ENCODE data around the gene TULP4. TPM values are rescaled to one million over a fixed set of nuclear protein-coding genes. Genes with fewer than 3 reads are reported as not detected.

The TULP4 gene
- polyA plus RNA-seq, 3 donors, result 6.5 to 10.6 (median 7.9) TPM

GRCh38 chr6:158492881-158493280 is 180.6 kb downstream of the TULP4 start:
- WGBS (ENCODE audit: insufficient coverage), result 91% methylated on average over 3 of the region's 3 CpGs
- no peak overlapping the region for H3K27ac Mint-ChIP-seq
- Histone ChIP-seq H3K4me1 (ENCODE audit: control insufficient read depth in 1 of 2, insufficient read depth in 2 of 2, low read length in 2 of 2) (no peaks in the 10 kb centered on the region), H2AFZ (ENCODE audit: insufficient read depth, low read depth, low read length, poor library complexity, severe bottlenecking) (no peak overlapping the region), H3K9me3 (replicated peaks in 1 of 2; ENCODE audit: control insufficient read depth in 1 of 2, insufficient read depth in 1 of 2, low read length in 2 of 2) (no peaks in the 10 kb centered on the region), H3K9ac (ENCODE audit: insufficient read depth, low read length, poor library complexity, severe bottlenecking) (no peak overlapping the region), H3K79me2 (ENCODE audit: insufficient read depth, low read length) (no peaks in the 10 kb centered on the region), H3K27ac (ENCODE audit: low read depth in 1 of 2, low read length in 2 of 2) (no peak overlapping the region), H3K4me3 (replicated peaks in 1 of 3; ENCODE audit: low read depth in 2 of 3, low read length in 3 of 3) (no peak overlapping the region), H3K36me3 (replicated peaks in 1 of 2; ENCODE audit: control insufficient read depth in 1 of 2, insufficient read depth in 2 of 2, low read length in 2 of 2) (peaks cover 21 to 56% of the 10 kb centered on the region in 2 donors), H4K20me1 (ENCODE audit: insufficient read depth, low read length) (no peaks in the 10 kb centered on the region), H3K4me2 (replicated peaks; ENCODE audit: extremely low read depth, low read length, poor library complexity, severe bottlenecking) (no peak overlapping the region), H3K27me3 (ENCODE audit: control insufficient read depth in 2 of 2, insufficient read depth in 2 of 2, low read length in 2 of 2) (no peaks in the 10 kb centered on the region)
- no peak overlapping the region for H3K4me3 Mint-ChIP-seq
- DNase-seq, result no peak
- peaks cover 39 to 58% of the 10 kb centered on the region in 2 donors for H3K36me3 Mint-ChIP-seq
- no peaks in the 10 kb centered on the region for H3K9me3 Mint-ChIP-seq
- H3K27me3 Mint-ChIP-seq (ENCODE audit: low read depth in 3 of 3), result peaks cover 0 to 2% (median 0%) of the 10 kb centered on the region in 3 donors
- no peak for TF ChIP-seq CTCF (IDR thresholded peaks at IDR 0.05)
- intact Hi-C loops (cut with micrococcal nuclease), result no loop called here
- no peaks in the 10 kb centered on the region for H3K4me1 Mint-ChIP-seq

GRCh38 chr6:158496700-158497099 is 184.4 kb downstream of the TULP4 start:
- no peak for TF ChIP-seq CTCF (IDR thresholded peaks at IDR 0.05)
- no peaks in the 10 kb centered on the region for H3K9me3 ChIP-seq (replicated peaks in 1 of 2; ENCODE audit: control insufficient read depth in 1 of 2, insufficient read depth in 1 of 2, low read length in 2 of 2)
- no peak overlapping the region for H3K4me3 ChIP-seq (replicated peaks in 1 of 3; ENCODE audit: low read depth in 2 of 3, low read length in 3 of 3)
- no peaks in the 10 kb centered on the region for H3K9me3 Mint-ChIP-seq
- no peaks in the 10 kb centered on the region for H3K79me2 ChIP-seq (ENCODE audit: insufficient read depth, low read length)
- peaks cover 0 to 2% (median 0%) of the 10 kb centered on the region in 3 donors for H3K27me3 Mint-ChIP-seq (ENCODE audit: low read depth in 3 of 3)
- H3K4me1 Mint-ChIP-seq, result no peaks in the 10 kb centered on the region
- H3K9ac ChIP-seq (ENCODE audit: insufficient read depth, low read length, poor library complexity, severe bottlenecking), result no peak overlapping the region
- H3K36me3 ChIP-seq (replicated peaks in 1 of 2; ENCODE audit: control insufficient read depth in 1 of 2, insufficient read depth in 2 of 2, low read length in 2 of 2), result peaks cover 42 to 91% of the 10 kb centered on the region in 2 donors
- no peaks in the 10 kb centered on the region for H3K4me1 ChIP-seq (ENCODE audit: control insufficient read depth in 1 of 2, insufficient read depth in 2 of 2, low read length in 2 of 2)
- intact Hi-C loops (cut with micrococcal nuclease), result no loop called here
- H4K20me1 ChIP-seq (ENCODE audit: insufficient read depth, low read length), result no peaks in the 10 kb centered on the region
- 100% methylated on average over 1 of the region's 3 CpGs for WGBS (ENCODE audit: insufficient coverage)
- H3K27ac ChIP-seq (ENCODE audit: low read depth in 1 of 2, low read length in 2 of 2), result no peak overlapping the region
- DNase-seq, result no peak
- no peak overlapping the region for H3K4me3 Mint-ChIP-seq
- H3K4me2 ChIP-seq (replicated peaks; ENCODE audit: extremely low read depth, low read length, poor library complexity, severe bottlenecking), result no peak overlapping the region
- no peak overlapping the region for H2AFZ ChIP-seq (ENCODE audit: insufficient read depth, low read depth, low read length, poor library complexity, severe bottlenecking)
- no peak overlapping the region for H3K27ac Mint-ChIP-seq
- peaks cover 64 to 80% of the 10 kb centered on the region in 2 donors for H3K36me3 Mint-ChIP-seq
- no peaks in the 10 kb centered on the region for H3K27me3 ChIP-seq (ENCODE audit: control insufficient read depth in 2 of 2, insufficient read depth in 2 of 2, low read length in 2 of 2)
